Neural progenitor cell (in vitro differentiated cells): ENCODE results near the gene STX2. TPM values are rescaled to one million over a fixed set of nuclear protein-coding genes. Genes with fewer than 3 reads are reported as not detected.

Source experiments
- DNase-seq: peaks from one replicate; pipeline ENCODE4 v3.0.0-alpha.2; 2016; ENCODE audit warnings: low spot score
- H2AFZ ChIP-seq: fragments of 200-600 bp; sonication (generic); replicated peaks from 2 replicates; pipeline ENCODE4 v1.6.1; 2016; ENCODE audit warnings: antibody characterized with exemption
- H3F3A ChIP-seq: fragments of 200-600 bp; sonication (generic); 2 replicates; pipeline ENCODE4 v1.6.1; 2016; ENCODE audit warnings: antibody characterized with exemption, low read depth
- H3K27ac ChIP-seq: fragments of 200-600 bp; sonication (generic); 2 replicates; pipeline ENCODE4 v1.5.1; 2016; ENCODE audit warnings: mild to moderate bottlenecking
- H3K27me3 ChIP-seq: fragments of 200-600 bp; sonication (generic); 2 replicates; pipeline ENCODE4 v1.6.1; 2016; ENCODE audit warnings: mild to moderate bottlenecking, moderate library complexity
- H3K36me3 ChIP-seq: fragments of 200-600 bp; sonication (generic); 2 replicates; pipeline ENCODE4 v1.5.1; 2016
- H3K4me1 ChIP-seq: fragments of 200-600 bp; sonication (generic); 2 replicates; pipeline ENCODE4 v1.6.1; 2016; ENCODE audit warnings: mixed run types
- H3K4me2 ChIP-seq: fragments of 200-600 bp; sonication (generic); 2 replicates; pipeline ENCODE4 v1.6.1; 2016
- H3K4me3 ChIP-seq: fragments of 200-600 bp; sonication (generic); 2 replicates; pipeline ENCODE4 v1.5.1; 2016
- H3K79me2 ChIP-seq: fragments of 200-600 bp; sonication (generic); 2 replicates; pipeline ENCODE4 v1.6.1; 2016; ENCODE audit warnings: low read depth
- H3K9ac ChIP-seq: fragments of 200-600 bp; sonication (generic); 2 replicates; pipeline ENCODE4 v1.6.1; 2016
- H3K9me3 ChIP-seq: fragments of 200-600 bp; sonication (generic); 2 replicates; pipeline ENCODE4 v1.5.1; 2016; ENCODE audit warnings: low read depth
- H4K20me1 ChIP-seq: fragments of 200-600 bp; sonication (generic); 2 replicates; pipeline ENCODE4 v1.6.1; 2016; ENCODE audit warnings: low read depth
- H3K27ac Mint-ChIP-seq: 3 replicates; pipeline ENCODE4 v1.8.0; 2021; ENCODE audit warnings: mixed read lengths
- H3K27me3 Mint-ChIP-seq: 2 replicates; pipeline ENCODE4 v1.8.0; 2022; ENCODE audit warnings: low read depth, mild to moderate bottlenecking, inconsistent platforms, moderate library complexity, mixed read lengths; ENCODE audit not compliant: insufficient read depth
- H3K36me3 Mint-ChIP-seq: 3 replicates; pipeline ENCODE4 v1.8.0; 2021; ENCODE audit warnings: mixed read lengths
- H3K4me1 Mint-ChIP-seq: 3 replicates; pipeline ENCODE4 v1.8.0; 2021; ENCODE audit warnings: mixed read lengths
- H3K4me3 Mint-ChIP-seq: 3 replicates; pipeline ENCODE4 v1.8.0; 2021; ENCODE audit warnings: mild to moderate bottlenecking, moderate library complexity, mixed read lengths
- H3K9me3 Mint-ChIP-seq: 3 replicates; pipeline ENCODE4 v1.8.0; 2020; ENCODE audit warnings: mixed read lengths
- EZH2 ChIP-seq: fragments of 200-600 bp; sonication (generic); IDR thresholded peaks from 2 replicates; pipeline ENCODE4 v1.6.1; 2017; ENCODE audit warnings: antibody characterized with exemption, mild to moderate bottlenecking, moderate library complexity
- EZH2phosphoT487 ChIP-seq: fragments of 200-600 bp; sonication (generic); IDR thresholded peaks from 2 replicates; pipeline ENCODE4 v1.6.1; 2017; ENCODE audit warnings: antibody characterized with exemption
- total RNA-seq: library from RNA; depleted of rRNA; stranded (reverse); fragments of >200 nt; gene quantifications from 2 replicates; pipeline ENCODE4 v1.2.3, GENCODE V29; 2015; ENCODE audit warnings: low replicate concordance
- TF ChIP-seq, protein P1 (sequence below): fragments of 200-600 bp; sonication (generic); IDR thresholded peaks from 2 replicates; pipeline ENCODE4 v1.5.1; 2017; ENCODE audit warnings: antibody characterized with exemption, mild to moderate bottlenecking

STX2 gene
- total RNA-seq, 1 donor from 2014 or later: 44.0 TPM

DNA sequence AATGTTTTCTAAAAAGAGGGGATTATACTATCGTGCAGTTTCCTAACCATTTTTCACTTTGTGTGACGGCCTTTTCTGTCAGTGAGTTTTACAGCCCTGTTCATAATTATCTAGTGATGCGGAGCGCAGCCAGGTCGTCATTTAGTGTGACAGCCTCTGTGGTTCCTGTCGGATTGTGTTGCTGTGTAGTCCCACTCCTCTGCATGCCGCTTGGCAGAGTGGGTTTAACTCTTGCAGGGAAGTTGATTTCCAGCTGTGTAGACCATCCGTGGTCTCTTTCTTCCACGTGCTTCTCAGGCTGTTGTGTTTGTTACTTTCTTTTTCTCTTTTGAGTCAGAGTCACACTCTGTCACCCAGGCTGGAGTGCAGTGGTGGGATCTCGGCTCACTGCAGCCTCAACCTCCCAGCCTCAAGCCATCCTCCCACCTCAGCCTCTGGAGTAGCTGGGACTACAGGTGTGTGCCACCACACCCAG lies 41.4 kb upstream of the STX2 start:
- no peak for TF ChIP-seq EZH2
- TF ChIP-seq, protein P1, sequence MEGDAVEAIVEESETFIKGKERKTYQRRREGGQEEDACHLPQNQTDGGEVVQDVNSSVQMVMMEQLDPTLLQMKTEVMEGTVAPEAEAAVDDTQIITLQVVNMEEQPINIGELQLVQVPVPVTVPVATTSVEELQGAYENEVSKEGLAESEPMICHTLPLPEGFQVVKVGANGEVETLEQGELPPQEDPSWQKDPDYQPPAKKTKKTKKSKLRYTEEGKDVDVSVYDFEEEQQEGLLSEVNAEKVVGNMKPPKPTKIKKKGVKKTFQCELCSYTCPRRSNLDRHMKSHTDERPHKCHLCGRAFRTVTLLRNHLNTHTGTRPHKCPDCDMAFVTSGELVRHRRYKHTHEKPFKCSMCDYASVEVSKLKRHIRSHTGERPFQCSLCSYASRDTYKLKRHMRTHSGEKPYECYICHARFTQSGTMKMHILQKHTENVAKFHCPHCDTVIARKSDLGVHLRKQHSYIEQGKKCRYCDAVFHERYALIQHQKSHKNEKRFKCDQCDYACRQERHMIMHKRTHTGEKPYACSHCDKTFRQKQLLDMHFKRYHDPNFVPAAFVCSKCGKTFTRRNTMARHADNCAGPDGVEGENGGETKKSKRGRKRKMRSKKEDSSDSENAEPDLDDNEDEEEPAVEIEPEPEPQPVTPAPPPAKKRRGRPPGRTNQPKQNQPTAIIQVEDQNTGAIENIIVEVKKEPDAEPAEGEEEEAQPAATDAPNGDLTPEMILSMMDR: no peak
- no peak for TF ChIP-seq EZH2phosphoT487
- H2AFZ ChIP-seq: no peak overlapping the region
- peaks cover 6% of the 10 kb centered on the region for H3K27me3 Mint-ChIP-seq
- no peaks in the 10 kb centered on the region for H3K9me3 Mint-ChIP-seq
- no peaks in the 10 kb centered on the region for H3K4me1 ChIP-seq
- peaks cover 45% of the 10 kb centered on the region for H3F3A ChIP-seq
- H4K20me1 ChIP-seq: peaks cover 42% of the 10 kb centered on the region
- peaks cover 16% of the 10 kb centered on the region for H3K4me1 Mint-ChIP-seq
- no peaks in the 10 kb centered on the region for H3K27me3 ChIP-seq
- peaks cover 13% of the 10 kb centered on the region for H3K79me2 ChIP-seq
- H3K36me3 ChIP-seq: peaks cover 14% of the 10 kb centered on the region
- H3K4me3 ChIP-seq: no peak overlapping the region
- no peak overlapping the region for H3K4me3 Mint-ChIP-seq
- no peak for DNase-seq
- H3K9ac ChIP-seq: no peak overlapping the region
- H3K4me2 ChIP-seq: no peak overlapping the region
- no peak overlapping the region for H3K27ac ChIP-seq
- peak overlapping the region; percentile 61 for H3K27ac Mint-ChIP-seq
- H3K36me3 Mint-ChIP-seq: peaks cover 14% of the 10 kb centered on the region
- H3K9me3 ChIP-seq: no peaks in the 10 kb centered on the region

DNA sequence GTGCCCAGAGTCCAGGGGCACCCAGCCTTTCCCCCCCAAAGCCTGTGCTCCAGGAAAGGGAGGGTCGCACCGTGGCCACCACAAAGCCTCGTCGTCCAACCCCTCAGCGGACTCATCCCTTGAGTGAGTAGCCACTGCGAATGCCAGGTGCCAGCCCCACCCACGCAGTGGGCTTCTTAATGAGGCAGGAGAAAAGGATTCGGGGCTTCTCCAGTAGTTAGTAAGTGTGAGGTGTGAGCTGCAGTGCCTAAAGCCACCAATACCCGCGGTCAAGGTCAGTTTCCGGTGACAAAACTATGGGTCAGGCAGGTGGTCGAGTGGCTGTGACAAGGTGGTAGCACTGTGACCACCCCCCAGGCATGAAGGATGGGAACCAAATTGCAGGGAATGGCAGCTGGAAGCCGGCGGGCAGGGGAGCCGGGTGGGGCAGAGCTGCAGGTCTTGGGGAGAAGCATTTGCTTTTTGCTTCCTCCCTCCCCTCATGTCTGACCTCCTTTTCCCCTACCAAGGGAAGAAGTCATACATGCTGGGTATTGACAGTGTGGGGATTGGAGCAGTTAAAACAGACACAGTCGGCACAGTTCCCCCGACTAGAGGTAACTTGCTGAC lies 40.8 kb upstream of the STX2 start:
- DNase-seq: no peak
- H3K79me2 ChIP-seq: peaks cover 18% of the 10 kb centered on the region
- peaks cover 15% of the 10 kb centered on the region for H3K36me3 ChIP-seq
- Mint-ChIP-seq H3K4me1 (peaks cover 20% of the 10 kb centered on the region), H3K4me3 (no peak overlapping the region), H3K9me3 (no peaks in the 10 kb centered on the region), H3K27ac (peak overlapping the region; percentile 61), H3K27me3 (peaks cover 8% of the 10 kb centered on the region), H3K36me3 (peaks cover 17% of the 10 kb centered on the region)
- no peak overlapping the region for H3K4me3 ChIP-seq
- no peaks in the 10 kb centered on the region for H3K27me3 ChIP-seq
- peaks cover 47% of the 10 kb centered on the region for H4K20me1 ChIP-seq
- peaks cover 50% of the 10 kb centered on the region for H3F3A ChIP-seq
- H3K9ac ChIP-seq: no peak overlapping the region
- H3K9me3 ChIP-seq: no peaks in the 10 kb centered on the region
- TF ChIP-seq EZH2 (no peak), EZH2phosphoT487 (no peak)
- TF ChIP-seq, protein P1: no peak
- no peak overlapping the region for H2AFZ ChIP-seq
- no peak overlapping the region for H3K4me2 ChIP-seq
- H3K27ac ChIP-seq: no peak overlapping the region
- H3K4me1 ChIP-seq: peaks cover under 1% of the 10 kb centered on the region

DNA sequence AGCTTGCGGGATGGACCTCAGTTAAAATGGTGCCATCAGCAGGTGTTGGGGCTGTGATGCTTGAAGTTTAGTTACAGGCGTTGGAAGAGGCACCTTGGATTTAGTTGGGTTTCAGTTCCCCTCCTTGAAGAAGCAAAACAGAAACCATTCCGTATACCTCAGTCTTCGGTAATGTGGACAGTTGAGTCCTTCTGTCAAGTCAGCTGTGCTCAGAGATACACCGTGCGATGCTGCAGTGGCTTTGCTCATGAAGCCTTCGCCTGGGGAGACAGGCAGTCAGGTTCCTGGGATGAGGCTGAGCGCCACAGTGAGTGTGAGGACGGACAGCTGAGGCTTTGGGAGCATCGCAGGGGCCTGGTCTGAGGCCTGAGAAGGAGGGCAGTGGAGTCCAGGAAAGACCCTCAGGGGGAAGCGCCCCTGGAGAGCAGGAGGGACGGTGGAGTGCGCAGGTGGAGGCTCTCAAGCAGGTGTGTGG lies 40.2 kb upstream of the STX2 start:
- no peak overlapping the region for H3K9ac ChIP-seq
- H3K27me3 ChIP-seq: no peaks in the 10 kb centered on the region
- H3K36me3 ChIP-seq: peaks cover 21% of the 10 kb centered on the region
- peaks cover 57% of the 10 kb centered on the region for H3F3A ChIP-seq
- H3K4me1 ChIP-seq: peaks cover 7% of the 10 kb centered on the region
- no peak for DNase-seq
- no peaks in the 10 kb centered on the region for H3K9me3 Mint-ChIP-seq
- H4K20me1 ChIP-seq: peaks cover 54% of the 10 kb centered on the region
- no peak overlapping the region for H3K4me2 ChIP-seq
- H3K36me3 Mint-ChIP-seq: peaks cover 24% of the 10 kb centered on the region
- peaks cover 26% of the 10 kb centered on the region for H3K4me1 Mint-ChIP-seq
- no peak overlapping the region for H3K27ac ChIP-seq
- no peaks in the 10 kb centered on the region for H3K9me3 ChIP-seq
- H3K79me2 ChIP-seq: peaks cover 25% of the 10 kb centered on the region
- peaks cover 8% of the 10 kb centered on the region for H3K27me3 Mint-ChIP-seq
- TF ChIP-seq, protein P1: no peak
- TF ChIP-seq EZH2 (no peak), EZH2phosphoT487 (no peak)
- no peak overlapping the region for H3K4me3 ChIP-seq
- H3K27ac Mint-ChIP-seq: peak overlapping the region; percentile 61
- H3K4me3 Mint-ChIP-seq: no peak overlapping the region
- H2AFZ ChIP-seq: no peak overlapping the region
